OCI-LY3 (cell line): ENCODE results near the gene RALBP1.

ENCODE experiments used
- H2AFZ ChIP-seq: fragments of 200-600, 300-600 bp; shearing (Covaris generic); 2 replicates; pipeline ENCODE4 v1.6.0; 2014; ENCODE audit warnings: antibody characterized with exemption, low read depth, low read length
- H3K27ac ChIP-seq: fragments of 200-600, 300-600 bp; sonication (generic); 2 replicates; pipeline ENCODE4 v1.5.1; 2014; ENCODE audit warnings: mild to moderate bottlenecking, low read length, moderate library complexity, mixed read lengths
- H3K27me3 ChIP-seq: fragments of 200-600, 300-600 bp; sonication (generic); 2 replicates; pipeline ENCODE4 v1.6.1; 2014; ENCODE audit warnings: low read depth, low read length, mixed read lengths
- H3K36me3 ChIP-seq: fragments of 200-600, 300-600 bp; sonication (generic); replicated peaks from 2 replicates; pipeline ENCODE3; 2014; ENCODE audit warnings: low read depth, low read length, mixed read lengths
- H3K4me1 ChIP-seq: fragments of 300-600, 200-600 bp; sonication (generic); 2 replicates; pipeline ENCODE4 v1.6.1; 2014; ENCODE audit warnings: low read length, mixed read lengths
- H3K4me2 ChIP-seq: fragments of 200-600, 300-600 bp; sonication (generic); 2 replicates; pipeline ENCODE4 v1.6.1; 2014; ENCODE audit warnings: low read length, mixed read lengths
- H3K4me3 ChIP-seq: fragments of 300-600, 200-600 bp; sonication (generic); 2 replicates; pipeline ENCODE4 v1.5.1; 2014; ENCODE audit warnings: antibody characterized with exemption, mild to moderate bottlenecking, low read length, moderate library complexity
- H3K79me2 ChIP-seq: fragments of 300-600, 200-600 bp; shearing (Covaris generic); 2 replicates; pipeline ENCODE4 v1.6.1; 2014; ENCODE audit warnings: mild to moderate bottlenecking, low read length, mixed read lengths
- H3K9ac ChIP-seq: fragments of 300-600, 200-600 bp; shearing (Covaris generic); 2 replicates; pipeline ENCODE4 v1.6.0; 2014; ENCODE audit warnings: mild to moderate bottlenecking, low read length, moderate library complexity
- H3K9me3 ChIP-seq: fragments of 200-600, 300-600 bp; shearing (Covaris generic); 2 replicates; pipeline ENCODE4 v1.6.1; 2014; ENCODE audit warnings: low read length, mixed read lengths; ENCODE audit not compliant: insufficient read depth
- H4K20me1 ChIP-seq: fragments of 200-600, 300-600 bp; sonication (generic); 2 replicates; pipeline ENCODE4 v1.6.1; 2016; ENCODE audit warnings: low read length, mixed read lengths; ENCODE audit not compliant: insufficient read depth
- EZH2phosphoT487 ChIP-seq: fragments of 200-600 bp; shearing (Covaris generic); IDR thresholded peaks from 2 replicates; pipeline ENCODE4 v1.6.1; 2018; ENCODE audit warnings: antibody characterized with exemption, mixed run types, low read depth
- TF ChIP-seq, protein P1 (sequence below): fragments of 200-600, 300-600 bp; sonication (generic); IDR thresholded peaks from 2 replicates; pipeline ENCODE4 v1.5.1; 2014; ENCODE audit warnings: antibody characterized with exemption, low read length, low read depth

The RALBP1 gene

DNA sequence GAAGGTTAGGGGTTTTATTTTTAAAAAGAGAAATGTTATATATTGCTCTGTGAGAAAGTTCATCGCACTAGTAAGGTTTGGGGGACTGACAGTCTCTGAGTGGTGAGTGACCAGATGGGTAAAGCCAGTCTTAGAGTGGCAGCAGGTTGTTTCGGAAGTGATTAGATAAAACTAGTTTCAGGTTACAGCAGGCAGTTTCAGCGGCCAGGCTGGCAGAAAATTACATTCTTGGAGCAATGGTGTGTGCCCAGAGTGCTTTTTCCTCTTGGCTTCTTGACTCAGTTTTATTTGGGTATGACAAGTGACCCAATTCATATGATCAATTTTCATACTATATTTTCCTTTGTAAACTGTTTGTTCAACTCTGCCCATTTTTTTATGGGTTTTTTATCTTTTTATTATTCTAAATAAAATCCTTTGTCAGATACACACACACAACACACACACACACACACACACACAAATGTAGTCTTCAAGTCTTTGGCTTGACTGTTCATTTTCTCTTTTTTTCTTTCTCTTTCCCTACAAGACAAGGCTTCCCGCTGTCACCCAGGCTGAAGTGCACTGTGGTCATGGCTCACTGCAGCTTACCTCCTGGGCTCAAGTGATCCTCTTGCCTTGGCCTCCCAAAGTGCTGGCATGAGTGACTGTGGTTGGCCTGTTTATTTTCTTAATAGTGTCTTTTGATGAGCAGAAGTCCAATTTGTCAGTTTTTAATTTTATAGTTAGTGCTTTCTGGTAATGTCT is 30.9 kb downstream of the RALBP1 start:
- Histone ChIP-seq H3K27me3 (no peaks in the 10 kb centered on the region), H3K4me3 (no peak overlapping the region), H3K79me2 (peaks cover 49% of the 10 kb centered on the region), H3K36me3 (no peaks in the 10 kb centered on the region), H3K9me3 (no peaks in the 10 kb centered on the region), H2AFZ (no peak overlapping the region), H3K9ac (no peak overlapping the region), H3K4me1 (no peaks in the 10 kb centered on the region), H3K4me2 (no peak overlapping the region), H4K20me1 (0 out of 2 replicates have a peak, but pooled peaks cover 4% of the 10 kb centered on the region), H3K27ac (no peak overlapping the region)
- TF ChIP-seq, protein P1, sequence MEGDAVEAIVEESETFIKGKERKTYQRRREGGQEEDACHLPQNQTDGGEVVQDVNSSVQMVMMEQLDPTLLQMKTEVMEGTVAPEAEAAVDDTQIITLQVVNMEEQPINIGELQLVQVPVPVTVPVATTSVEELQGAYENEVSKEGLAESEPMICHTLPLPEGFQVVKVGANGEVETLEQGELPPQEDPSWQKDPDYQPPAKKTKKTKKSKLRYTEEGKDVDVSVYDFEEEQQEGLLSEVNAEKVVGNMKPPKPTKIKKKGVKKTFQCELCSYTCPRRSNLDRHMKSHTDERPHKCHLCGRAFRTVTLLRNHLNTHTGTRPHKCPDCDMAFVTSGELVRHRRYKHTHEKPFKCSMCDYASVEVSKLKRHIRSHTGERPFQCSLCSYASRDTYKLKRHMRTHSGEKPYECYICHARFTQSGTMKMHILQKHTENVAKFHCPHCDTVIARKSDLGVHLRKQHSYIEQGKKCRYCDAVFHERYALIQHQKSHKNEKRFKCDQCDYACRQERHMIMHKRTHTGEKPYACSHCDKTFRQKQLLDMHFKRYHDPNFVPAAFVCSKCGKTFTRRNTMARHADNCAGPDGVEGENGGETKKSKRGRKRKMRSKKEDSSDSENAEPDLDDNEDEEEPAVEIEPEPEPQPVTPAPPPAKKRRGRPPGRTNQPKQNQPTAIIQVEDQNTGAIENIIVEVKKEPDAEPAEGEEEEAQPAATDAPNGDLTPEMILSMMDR = no peak
- no peak for TF ChIP-seq EZH2phosphoT487

GRCh38 chr18:9507565-9508088 is 32.3 kb downstream of the RALBP1 start:
- H4K20me1 ChIP-seq = 0 out of 2 replicates have a peak, but pooled peaks cover 4% of the 10 kb centered on the region

DNA sequence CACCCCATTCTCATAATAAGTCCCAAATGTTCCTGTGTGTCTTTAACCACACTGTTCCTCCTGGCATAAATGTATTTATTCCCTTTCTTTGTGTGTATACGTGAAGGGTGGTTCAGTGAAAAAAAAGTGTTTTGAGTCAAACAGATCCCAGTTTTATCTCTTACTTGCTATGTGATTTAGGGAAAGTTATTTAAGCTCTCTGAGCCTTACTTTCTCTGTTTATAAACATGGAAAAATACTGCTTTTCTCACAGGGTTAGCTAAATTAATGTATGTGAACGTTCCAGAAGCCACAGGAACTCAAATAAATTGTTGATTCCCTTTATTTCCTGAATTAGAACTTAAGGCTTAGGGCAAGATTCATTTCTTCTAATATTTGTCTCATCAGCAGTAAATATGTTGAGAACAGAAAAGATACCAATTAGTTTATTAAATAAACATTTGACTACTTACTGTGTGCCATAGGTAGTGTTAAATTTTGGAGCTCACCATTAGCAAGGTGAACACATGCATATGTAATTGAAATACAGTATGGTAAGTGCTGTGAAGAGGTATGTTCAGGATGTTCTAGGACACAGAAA is 33.2 kb downstream of the RALBP1 start:
- no peaks in the 10 kb centered on the region for H3K27me3 ChIP-seq
- no peaks in the 10 kb centered on the region for H3K36me3 ChIP-seq
- no peak overlapping the region for H2AFZ ChIP-seq
- no peaks in the 10 kb centered on the region for H3K4me1 ChIP-seq
- no peak overlapping the region for H3K27ac ChIP-seq
- TF ChIP-seq EZH2phosphoT487 = no peak
- TF ChIP-seq, protein P1 = no peak
- no peaks in the 10 kb centered on the region for H3K9me3 ChIP-seq
- no peak overlapping the region for H3K4me2 ChIP-seq
- H4K20me1 ChIP-seq = 0 out of 2 replicates have a peak, but pooled peaks cover 2% of the 10 kb centered on the region
- no peak overlapping the region for H3K9ac ChIP-seq
- peaks cover 44% of the 10 kb centered on the region for H3K79me2 ChIP-seq
- no peak overlapping the region for H3K4me3 ChIP-seq

More at GRCh38 chr18:9507565-9508088, 32.3 kb downstream of the RALBP1 start:
- H3K4me3 ChIP-seq = no peak overlapping the region
- peaks cover 47% of the 10 kb centered on the region for H3K79me2 ChIP-seq
- H3K4me2 ChIP-seq = no peak overlapping the region
- H2AFZ ChIP-seq = no peak overlapping the region
- H3K9me3 ChIP-seq = no peaks in the 10 kb centered on the region
- TF ChIP-seq, protein P1 = no peak
- no peak for TF ChIP-seq EZH2phosphoT487
- no peak overlapping the region for H3K27ac ChIP-seq
- no peak overlapping the region for H3K9ac ChIP-seq
- no peaks in the 10 kb centered on the region for H3K36me3 ChIP-seq
- no peaks in the 10 kb centered on the region for H3K4me1 ChIP-seq
- H3K27me3 ChIP-seq = no peaks in the 10 kb centered on the region

DNA sequence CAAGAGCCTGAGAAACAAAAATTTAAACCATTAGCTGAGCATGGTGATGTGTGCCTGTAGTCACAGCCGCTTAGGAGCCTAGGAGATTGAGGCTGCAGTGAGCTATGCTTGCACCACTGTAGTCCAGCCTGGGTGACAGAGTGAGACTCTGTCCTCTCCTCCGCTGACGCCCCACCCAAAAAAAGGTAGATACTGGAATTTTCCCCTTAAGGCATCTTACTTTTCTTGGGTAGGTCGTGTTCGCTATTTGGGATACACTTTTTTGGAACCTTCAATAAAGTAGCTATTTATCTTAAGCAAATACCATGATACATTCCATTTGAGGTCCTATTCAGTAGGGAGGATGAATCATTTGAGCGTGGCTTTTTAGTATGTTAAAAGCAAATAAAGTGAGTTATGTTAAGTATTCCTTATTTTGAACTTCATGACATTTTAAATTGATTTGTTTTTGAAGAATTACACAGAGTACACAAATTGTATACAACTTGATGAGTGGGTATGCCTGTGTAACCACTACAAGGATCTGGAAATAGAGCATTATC is 38.7 kb downstream of the RALBP1 start:
- Histone ChIP-seq H3K27ac (no peak overlapping the region), H3K9me3 (no peaks in the 10 kb centered on the region), H3K4me3 (no peak overlapping the region)

More for the DNA sequence above, 38.7 kb downstream of the RALBP1 start:
- Histone ChIP-seq H3K9ac (no peak overlapping the region), H4K20me1 (peaks cover 10% of the 10 kb centered on the region), H3K4me2 (no peak overlapping the region), H2AFZ (no peak overlapping the region), H3K79me2 (peaks cover 4% of the 10 kb centered on the region; the same call in 1 of the 2 replicates), H3K4me1 (no peaks in the 10 kb centered on the region), H3K36me3 (peaks cover 7% of the 10 kb centered on the region), H3K27me3 (no peaks in the 10 kb centered on the region)
- no peak for TF ChIP-seq EZH2phosphoT487
- TF ChIP-seq, protein P1 = no peak
